CD14-positive monocyte (primary cell): ENCODE measurements around the gene FAM227B. TPM values are rescaled to one million over a fixed set of nuclear protein-coding genes. Genes with fewer than 3 reads are reported as not detected.
"Not testable (repeated sequence)": the region's sequence is repeated elsewhere in the genome, so short reads cannot be mapped to it uniquely, and the experiment has no call there.

Source experiments
- DNase-seq, 3 donors: peaks; one replicate each; pipeline ENCODE4 v3.0.0-alpha.2; 2011 to 2022
- H2AFZ ChIP-seq: 2 replicates; pipeline ENCODE4 v1.6.0; 2012; ENCODE audit warnings: mild to moderate bottlenecking, low read depth, low read length, inconsistent platforms; ENCODE audit not compliant: insufficient read depth, poor library complexity, severe bottlenecking
- H3K27ac ChIP-seq, 2 donors: 1 replicate in 1 of 2; 2 replicates in 1 of 2; pipeline ENCODE4 v1.5.1; 2012 to 2013; ENCODE audit warnings: low read length in 2 of 2, control low read depth in 1 of 2, inconsistent platforms in 1 of 2, low read depth in 1 of 2, mild to moderate bottlenecking in 1 of 2
- H3K27me3 ChIP-seq, 2 donors: one replicate each; pipeline versions ENCODE4 v1.6.0 to v1.6.1; 2011 to 2013; ENCODE audit warnings: low read length in 2 of 2; ENCODE audit not compliant: control insufficient read depth in 2 of 2, insufficient read depth in 2 of 2
- H3K36me3 ChIP-seq, 2 donors: replicated peaks in 1 of 2; 1 replicate in 1 of 2; 2 replicates in 1 of 2; pipeline versions ENCODE4 v1.5.1 to v1.6.1; 2012 to 2013; ENCODE audit warnings: low read length in 2 of 2, control low read depth in 1 of 2, inconsistent platforms in 1 of 2, mild to moderate bottlenecking in 1 of 2; ENCODE audit not compliant: insufficient read depth in 2 of 2, control insufficient read depth in 1 of 2
- H3K4me1 ChIP-seq, 2 donors: 1 replicate in 1 of 2; 2 replicates in 1 of 2; pipeline versions ENCODE4 v1.5.1 to v1.6.1; 2012 to 2013; ENCODE audit warnings: low read length in 2 of 2, control low read depth in 1 of 2, inconsistent platforms in 1 of 2, mild to moderate bottlenecking in 1 of 2, moderate library complexity in 1 of 2; ENCODE audit not compliant: insufficient read depth in 2 of 2, control insufficient read depth in 1 of 2
- H3K4me2 ChIP-seq: replicated peaks from 2 replicates; pipeline ENCODE3; 2012; ENCODE audit warnings: low read length, moderate library complexity, mild to moderate bottlenecking; ENCODE audit not compliant: poor library complexity, severe bottlenecking; ENCODE audit errors: extremely low read depth
- H3K4me3 ChIP-seq, 3 experiments: fragments of 200-600 bp in 1 of 3; sonication (generic) in 1 of 3; replicated peaks in 1 of 3; 1 replicate in 2 of 3; 2 replicates in 1 of 3; pipeline ENCODE4 v1.5.1; 2011 to 2013; ENCODE audit warnings: low read length in 3 of 3, mild to moderate bottlenecking in 3 of 3, control low read depth in 2 of 3, low read depth in 2 of 3, inconsistent platforms in 1 of 3, moderate library complexity in 1 of 3
- H3K79me2 ChIP-seq: 2 replicates; pipeline ENCODE4 v1.6.0; 2012; ENCODE audit warnings: mild to moderate bottlenecking, control low read depth, inconsistent platforms, low read length, moderate library complexity; ENCODE audit not compliant: insufficient read depth
- H3K9ac ChIP-seq: 2 replicates; pipeline ENCODE4 v1.6.0; 2017; ENCODE audit warnings: low read length, mild to moderate bottlenecking; ENCODE audit not compliant: insufficient read depth, poor library complexity, severe bottlenecking
- H3K9me3 ChIP-seq, 2 donors: replicated peaks in 1 of 2; 1 replicate in 1 of 2; 2 replicates in 1 of 2; pipeline versions ENCODE4 v1.5.1 to v1.6.1; 2012 to 2013; ENCODE audit warnings: low read length in 2 of 2, control low read depth in 1 of 2; ENCODE audit not compliant: control insufficient read depth in 1 of 2, insufficient read depth in 1 of 2
- H4K20me1 ChIP-seq: 2 replicates; pipeline ENCODE4 v1.6.0; 2012; ENCODE audit warnings: mild to moderate bottlenecking, low read length, control low read depth, moderate library complexity; ENCODE audit not compliant: insufficient read depth
- H3K27ac Mint-ChIP-seq, 7 donors: one replicate each; pipeline ENCODE4 v1.8.0; 2020; ENCODE audit warnings: mild to moderate bottlenecking in 7 of 7, mixed read lengths in 7 of 7, moderate library complexity in 6 of 7, inconsistent platforms in 2 of 7
- H3K27me3 Mint-ChIP-seq, 3 donors: one replicate each; pipeline ENCODE4 v1.8.0; 2021 to 2022; ENCODE audit warnings: low read depth in 3 of 3, mild to moderate bottlenecking in 3 of 3, mixed read lengths in 3 of 3, moderate library complexity in 3 of 3, inconsistent platforms in 1 of 3
- H3K36me3 Mint-ChIP-seq, 2 donors: one replicate each; pipeline ENCODE4 v1.8.0; 2020; ENCODE audit warnings: mixed read lengths in 2 of 2, inconsistent platforms in 1 of 2, mild to moderate bottlenecking in 1 of 2
- H3K4me1 Mint-ChIP-seq: one replicate; pipeline ENCODE4 v1.8.0; 2020; ENCODE audit warnings: mild to moderate bottlenecking, mixed read lengths
- H3K4me3 Mint-ChIP-seq, 2 donors: one replicate each; pipeline ENCODE4 v1.8.0; 2020; ENCODE audit warnings: mild to moderate bottlenecking in 2 of 2, mixed read lengths in 2 of 2, moderate library complexity in 1 of 2
- H3K9me3 Mint-ChIP-seq, 7 donors: one replicate each; pipeline ENCODE4 v1.8.0; 2020 to 2022; ENCODE audit warnings: mixed read lengths in 7 of 7, mild to moderate bottlenecking in 6 of 7, moderate library complexity in 6 of 7, inconsistent platforms in 2 of 7
- CTCF ChIP-seq: fragments of 200-600 bp; IDR thresholded peaks from one replicate; pipeline ENCODE4 v1.8.0; 2022; ENCODE audit warnings: antibody characterized with exemption, mild to moderate bottlenecking
- WGBS: methylation state at CpG from one replicate; pipeline ENCODE4 v1.1.5; 2013; ENCODE audit warnings: missing lambda C conversion rate; ENCODE audit not compliant: insufficient coverage; 5-methylcytosine and 5-hydroxymethylcytosine counted together
- intact Hi-C, 2 donors: fragments of 100-400 bp; cut with micrococcal nuclease; formaldehyde crosslinking; loops; one replicate each; pipeline versions ENCODE4 v1.15.0 to v1.15.1; 2023
- polyA plus RNA-seq, 3 donors: library from polyadenylated mRNA; depleted of rRNA in 1 of 3; unstranded in 2 of 3; stranded (reverse) in 1 of 3; fragments of 300-500 nt in 2 of 3; fragments of >200 nt in 1 of 3; fragmentation: Illumina TruSeq in 2 of 3; gene quantifications; 1 replicate in 2 of 3; 2 replicates in 1 of 3; pipeline ENCODE4 v1.2.3, GENCODE V29; 2012 to 2021

The FAM227B gene
- polyA plus RNA-seq, 3 donors = 0.28 to 0.72 (median 0.49) TPM

GRCh38 chr15:49528289-49528688 is 92.3 kb downstream of the FAM227B start:
- Histone ChIP-seq H3K4me2 (no peak overlapping the region), H2AFZ (no peak overlapping the region), H3K9ac (no peak overlapping the region), H3K4me3 (no peak overlapping the region), H3K4me1 (no peaks in the 10 kb centered on the region), H3K36me3 (no peaks in the 10 kb centered on the region), H3K79me2 (no peaks in the 10 kb centered on the region), H3K27ac (no peak overlapping the region), H3K27me3 (no peaks in the 10 kb centered on the region), H3K9me3 (peaks cover 12 to 20% of the 10 kb centered on the region in 2 donors), H4K20me1 (no peaks in the 10 kb centered on the region)
- H3K4me1 Mint-ChIP-seq = no peaks in the 10 kb centered on the region
- H3K9me3 Mint-ChIP-seq = peaks cover 15 to 27% (median 17%) of the 10 kb centered on the region in 7 donors
- no peak overlapping the region for H3K4me3 Mint-ChIP-seq
- no peak for TF ChIP-seq CTCF
- intact Hi-C loops = no loop called here
- WGBS = no CpG with 5 or more reads among the region's 4 CpGs
- no peaks in the 10 kb centered on the region for H3K36me3 Mint-ChIP-seq
- DNase-seq = no peak
- H3K27ac Mint-ChIP-seq = no peak overlapping the region
- no peaks in the 10 kb centered on the region for H3K27me3 Mint-ChIP-seq

GRCh38 chr15:49521802-49522201 is 98.8 kb downstream of the FAM227B start:
- peaks cover 0 to 2% (median 0%) of the 10 kb centered on the region in 3 donors for H3K27me3 Mint-ChIP-seq
- 94% methylated on average over 3 of the region's 3 CpGs for WGBS
- no peaks in the 10 kb centered on the region for H3K27me3 ChIP-seq
- intact Hi-C loops = no loop called here
- H2AFZ ChIP-seq = no peak overlapping the region
- H3K36me3 ChIP-seq = no peaks in the 10 kb centered on the region
- no peak for TF ChIP-seq CTCF
- no peak overlapping the region for H3K4me3 Mint-ChIP-seq
- H3K9me3 Mint-ChIP-seq = peaks cover 21 to 55% (median 39%) of the 10 kb centered on the region in 7 donors
- H3K9me3 ChIP-seq = peaks cover 38 to 46% of the 10 kb centered on the region in 2 donors
- no peak overlapping the region for H3K4me2 ChIP-seq
- no peaks in the 10 kb centered on the region for H3K36me3 Mint-ChIP-seq
- no peaks in the 10 kb centered on the region for H3K79me2 ChIP-seq
- no peak overlapping the region for H3K4me3 ChIP-seq
- H3K27ac Mint-ChIP-seq = no peak overlapping the region
- H3K4me1 ChIP-seq = no peaks in the 10 kb centered on the region
- H3K27ac ChIP-seq = no peak overlapping the region
- H3K9ac ChIP-seq = no peak overlapping the region
- H3K4me1 Mint-ChIP-seq = no peaks in the 10 kb centered on the region
- DNase-seq = no peak
- no peaks in the 10 kb centered on the region for H4K20me1 ChIP-seq

- intact Hi-C loops, H3K27me3 ChIP-seq, H3K4me3 Mint-ChIP-seq, H3K9me3 ChIP-seq, H3K79me2 ChIP-seq, H3K36me3 Mint-ChIP-seq, DNase-seq, H2AFZ ChIP-seq, H3K4me2 ChIP-seq, H3K4me1 Mint-ChIP-seq, H3K9me3 Mint-ChIP-seq, H3K27me3 Mint-ChIP-seq, H3K9ac ChIP-seq, H3K27ac Mint-ChIP-seq, H4K20me1 ChIP-seq, H3K27ac ChIP-seq, H3K4me1 ChIP-seq, H3K36me3 ChIP-seq, H3K4me3 ChIP-seq: not testable (repeated sequence)
- WGBS = no CpG with 5 or more reads among the region's 4 CpGs
Measured at GRCh38 chr15:49512739-49513138, 107.9 kb downstream of the FAM227B start.
